Measurements from ENCODE around the gene SPOCK1.

SPOCK1 gene

DNA sequence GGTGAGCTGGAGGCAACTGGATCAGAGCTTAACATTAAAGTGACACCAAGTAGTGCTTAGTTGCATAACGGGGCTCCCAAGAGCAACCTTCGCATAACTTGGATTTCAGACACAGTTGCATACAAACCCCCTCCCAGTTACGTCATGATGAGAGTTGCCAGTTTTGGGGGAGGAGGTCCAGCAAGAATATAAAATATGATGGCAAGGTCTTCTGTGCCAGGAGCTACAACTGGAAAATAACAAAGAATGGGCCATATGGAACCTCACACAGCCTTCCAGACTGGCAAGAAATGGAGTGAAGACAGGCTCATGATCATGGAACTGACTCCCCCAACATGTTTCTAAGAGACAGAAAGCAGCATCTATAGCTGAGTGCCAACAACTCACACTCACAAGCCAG lies 8.5 kb downstream of the SPOCK1 start:
- Histone ChIP-seq H3K9ac (ENCODE audit: low read depth, low read length) (no peak overlapping the region), H3K4me2 (ENCODE audit: insufficient read depth, low read length) (no peak overlapping the region), H3K79me2 (ENCODE audit: insufficient read depth, low read length) (no peaks in the 10 kb centered on the region), H2AFZ (ENCODE audit: low read depth, low read length) (no peak overlapping the region), H3K4me1 (ENCODE audit: insufficient read depth, low read length) (no peaks in the 10 kb centered on the region), H3K4me3 (ENCODE audit: low read depth in 1 of 2, low read length in 2 of 2) (no peak overlapping the region), H3K36me3 (ENCODE audit: insufficient read depth, low read length) (no peaks in the 10 kb centered on the region), H3K27ac (ENCODE audit: low read length) (no peak overlapping the region), H4K20me1 (ENCODE audit: insufficient read depth, low read length) (no peaks in the 10 kb centered on the region), H3K27me3 (ENCODE audit: insufficient read depth, low read length, poor library complexity) (no peaks in the 10 kb centered on the region), H3K9me3 (ENCODE audit: insufficient read depth, low read length, severe bottlenecking) (no peaks in the 10 kb centered on the region)
- ATAC-seq (ENCODE audit: insufficient read depth, low read depth) (no peak), DNase-seq (no peak)
- no peak for TF ChIP-seq EZH2 (IDR thresholded peaks at IDR 0.05; ENCODE audit: borderline replicate concordance, low read depth, low read length, severe bottlenecking)
- TF ChIP-seq, protein P1, sequence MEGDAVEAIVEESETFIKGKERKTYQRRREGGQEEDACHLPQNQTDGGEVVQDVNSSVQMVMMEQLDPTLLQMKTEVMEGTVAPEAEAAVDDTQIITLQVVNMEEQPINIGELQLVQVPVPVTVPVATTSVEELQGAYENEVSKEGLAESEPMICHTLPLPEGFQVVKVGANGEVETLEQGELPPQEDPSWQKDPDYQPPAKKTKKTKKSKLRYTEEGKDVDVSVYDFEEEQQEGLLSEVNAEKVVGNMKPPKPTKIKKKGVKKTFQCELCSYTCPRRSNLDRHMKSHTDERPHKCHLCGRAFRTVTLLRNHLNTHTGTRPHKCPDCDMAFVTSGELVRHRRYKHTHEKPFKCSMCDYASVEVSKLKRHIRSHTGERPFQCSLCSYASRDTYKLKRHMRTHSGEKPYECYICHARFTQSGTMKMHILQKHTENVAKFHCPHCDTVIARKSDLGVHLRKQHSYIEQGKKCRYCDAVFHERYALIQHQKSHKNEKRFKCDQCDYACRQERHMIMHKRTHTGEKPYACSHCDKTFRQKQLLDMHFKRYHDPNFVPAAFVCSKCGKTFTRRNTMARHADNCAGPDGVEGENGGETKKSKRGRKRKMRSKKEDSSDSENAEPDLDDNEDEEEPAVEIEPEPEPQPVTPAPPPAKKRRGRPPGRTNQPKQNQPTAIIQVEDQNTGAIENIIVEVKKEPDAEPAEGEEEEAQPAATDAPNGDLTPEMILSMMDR (IDR thresholded peaks at IDR 0.05; ENCODE audit: borderline replicate concordance, extremely low read depth, low read length, poor library complexity, severe bottlenecking), result no peak

- no peak overlapping the region for H3K4me2 ChIP-seq (ENCODE audit: insufficient read depth, low read length)
- no peak for TF ChIP-seq EZH2 (IDR thresholded peaks at IDR 0.05; ENCODE audit: borderline replicate concordance, low read depth, low read length, severe bottlenecking)
- TF ChIP-seq, protein P1 (IDR thresholded peaks at IDR 0.05; ENCODE audit: borderline replicate concordance, extremely low read depth, low read length, poor library complexity, severe bottlenecking), result no peak
These were observed 10.2 kb downstream of the SPOCK1 start for GRCh38 chr5:137488974-137489373.

GRCh38 chr5:137488516-137488915 lies 10.6 kb downstream of the SPOCK1 start:
- Histone ChIP-seq H3K9ac (ENCODE audit: low read depth, low read length) (no peak overlapping the region), H3K4me2 (ENCODE audit: insufficient read depth, low read length) (no peak overlapping the region), H3K79me2 (ENCODE audit: insufficient read depth, low read length) (no peaks in the 10 kb centered on the region), H3K9me3 (ENCODE audit: insufficient read depth, low read length, severe bottlenecking) (no peaks in the 10 kb centered on the region), H2AFZ (ENCODE audit: low read depth, low read length) (no peak overlapping the region), H3K27me3 (ENCODE audit: insufficient read depth, low read length, poor library complexity) (peaks cover 6% of the 10 kb centered on the region), H3K36me3 (ENCODE audit: insufficient read depth, low read length) (no peaks in the 10 kb centered on the region), H4K20me1 (ENCODE audit: insufficient read depth, low read length) (no peaks in the 10 kb centered on the region), H3K4me1 (ENCODE audit: insufficient read depth, low read length) (no peaks in the 10 kb centered on the region), H3K4me3 (ENCODE audit: low read depth in 1 of 2, low read length in 2 of 2) (no peak overlapping the region), H3K27ac (ENCODE audit: low read length) (no peak overlapping the region)
- ATAC-seq (ENCODE audit: insufficient read depth, low read depth) (no peak), DNase-seq (no peak)
- TF ChIP-seq EZH2 (IDR thresholded peaks at IDR 0.05; ENCODE audit: borderline replicate concordance, low read depth, low read length, severe bottlenecking), result no peak
- TF ChIP-seq, protein P1 (IDR thresholded peaks at IDR 0.05; ENCODE audit: borderline replicate concordance, extremely low read depth, low read length, poor library complexity, severe bottlenecking), result no peak

More at GRCh38 chr5:137488974-137489373, 10.2 kb downstream of the SPOCK1 start:
- DNase-seq (no peak), ATAC-seq (ENCODE audit: insufficient read depth, low read depth) (no peak)
- Histone ChIP-seq H3K79me2 (ENCODE audit: insufficient read depth, low read length) (no peaks in the 10 kb centered on the region), H2AFZ (ENCODE audit: low read depth, low read length) (no peak overlapping the region), H4K20me1 (ENCODE audit: insufficient read depth, low read length) (no peaks in the 10 kb centered on the region), H3K27me3 (ENCODE audit: insufficient read depth, low read length, poor library complexity) (peaks cover 6% of the 10 kb centered on the region), H3K27ac (ENCODE audit: low read length) (no peak overlapping the region), H3K4me1 (ENCODE audit: insufficient read depth, low read length) (no peaks in the 10 kb centered on the region), H3K36me3 (ENCODE audit: insufficient read depth, low read length) (no peaks in the 10 kb centered on the region), H3K9ac (ENCODE audit: low read depth, low read length) (no peak overlapping the region), H3K9me3 (ENCODE audit: insufficient read depth, low read length, severe bottlenecking) (no peaks in the 10 kb centered on the region), H3K4me3 (ENCODE audit: low read depth in 1 of 2, low read length in 2 of 2) (no peak overlapping the region)

- Histone ChIP-seq H3K79me2 (ENCODE audit: insufficient read depth, low read length) (no peaks in the 10 kb centered on the region), H3K9me3 (ENCODE audit: insufficient read depth, low read length, severe bottlenecking) (no peaks in the 10 kb centered on the region), H3K4me3 (ENCODE audit: low read depth in 1 of 2, low read length in 2 of 2) (no peak overlapping the region), H3K4me1 (ENCODE audit: insufficient read depth, low read length) (no peaks in the 10 kb centered on the region), H3K36me3 (ENCODE audit: insufficient read depth, low read length) (no peaks in the 10 kb centered on the region), H3K4me2 (ENCODE audit: insufficient read depth, low read length) (no peak overlapping the region), H3K9ac (ENCODE audit: low read depth, low read length) (no peak overlapping the region), H4K20me1 (ENCODE audit: insufficient read depth, low read length) (no peaks in the 10 kb centered on the region), H3K27ac (ENCODE audit: low read length) (no peak overlapping the region), H3K27me3 (ENCODE audit: insufficient read depth, low read length, poor library complexity) (peaks cover 6% of the 10 kb centered on the region), H2AFZ (ENCODE audit: low read depth, low read length) (no peak overlapping the region)
- no peak for TF ChIP-seq EZH2 (IDR thresholded peaks at IDR 0.05; ENCODE audit: borderline replicate concordance, low read depth, low read length, severe bottlenecking)
- TF ChIP-seq, protein P1 (IDR thresholded peaks at IDR 0.05; ENCODE audit: borderline replicate concordance, extremely low read depth, low read length, poor library complexity, severe bottlenecking), result no peak
- DNase-seq, result no peak
- no peak for ATAC-seq (ENCODE audit: insufficient read depth, low read depth)
These were observed 11.5 kb downstream of the SPOCK1 start for GRCh38 chr5:137487600-137487999.
